MM.1S (cell line): Measurements from ENCODE around the gene NANOS1.

Source experiments
- DNase-seq: peaks from one replicate; pipeline ENCODE4 v3.0.0-alpha.2; 2015
- H2AFZ ChIP-seq: fragments of 300-600 bp; sonication (generic); 2 replicates; pipeline ENCODE4 v1.6.0; 2016; ENCODE audit warnings: antibody characterized with exemption, low read length
- H3F3A ChIP-seq: fragments of 300-600 bp; sonication (generic); 2 replicates; pipeline ENCODE4 v1.6.1; 2016; ENCODE audit warnings: mild to moderate bottlenecking, antibody characterized with exemption, low read length, moderate library complexity, mixed read lengths; ENCODE audit not compliant: insufficient read depth
- H3K27ac ChIP-seq: fragments of 300-600 bp; sonication (generic); 2 replicates; pipeline ENCODE4 v1.5.1; 2016; ENCODE audit warnings: mild to moderate bottlenecking, low read length
- H3K27me3 ChIP-seq: fragments of 300-600 bp; sonication (generic); replicated peaks from 2 replicates; pipeline ENCODE4 v1.6.0; 2016; ENCODE audit warnings: low read length; ENCODE audit not compliant: insufficient read depth
- H3K36me3 ChIP-seq: fragments of 300-600 bp; sonication (generic); replicated peaks from 2 replicates; pipeline ENCODE4 v1.6.1; 2016; ENCODE audit warnings: mild to moderate bottlenecking, low read length, mixed read lengths; ENCODE audit not compliant: insufficient read depth
- H3K4me1 ChIP-seq: fragments of 300-600 bp; sonication (generic); 2 replicates; pipeline ENCODE4 v1.6.1; 2016; ENCODE audit warnings: low read length, mixed read lengths
- H3K4me2 ChIP-seq: fragments of 300-600 bp; sonication (generic); 2 replicates; pipeline ENCODE4 v1.6.0; 2016; ENCODE audit warnings: low read depth, low read length
- H3K4me3 ChIP-seq: fragments of 300-600 bp; sonication (generic); 2 replicates; pipeline ENCODE4 v1.5.1; 2016; ENCODE audit warnings: low read length, mixed read lengths
- H3K79me2 ChIP-seq: fragments of 300-600 bp; sonication (generic); 2 replicates; pipeline ENCODE4 v1.6.1; 2016; ENCODE audit warnings: mixed run types, low read length, mixed read lengths
- H3K9ac ChIP-seq: fragments of 300-600 bp; sonication (generic); 2 replicates; pipeline ENCODE4 v1.6.1; 2016; ENCODE audit warnings: low read length, mixed read lengths
- H3K9me2 ChIP-seq: fragments of 300-600 bp; sonication (generic); replicated peaks from 2 replicates; pipeline ENCODE4 v1.6.1; 2016; ENCODE audit warnings: mild to moderate bottlenecking, low read length, mixed read lengths; ENCODE audit not compliant: insufficient read depth
- H3K9me3 ChIP-seq: fragments of 300-600 bp; sonication (generic); replicated peaks from 2 replicates; pipeline ENCODE4 v1.6.1; 2016; ENCODE audit warnings: mild to moderate bottlenecking, low read length, mixed read lengths; ENCODE audit not compliant: insufficient read depth
- H4K20me1 ChIP-seq: fragments of 300-600 bp; sonication (generic); 2 replicates; pipeline ENCODE4 v1.6.1; 2016; ENCODE audit warnings: mild to moderate bottlenecking, low read length, moderate library complexity, mixed read lengths; ENCODE audit not compliant: insufficient read depth
- CTCF ChIP-seq: fragments of 300-600 bp; sonication (generic); IDR thresholded peaks from 2 replicates; pipeline ENCODE4 v1.5.1; 2016; ENCODE audit warnings: antibody characterized with exemption, low read length, mixed read lengths
- EZH2 ChIP-seq: fragments of 300-600 bp; sonication (generic); optimal IDR thresholded peaks from 2 replicates; pipeline ENCODE3; 2017; ENCODE audit warnings: low read depth, mild to moderate bottlenecking, antibody characterized with exemption, low read length, mixed read lengths
- EZH2phosphoT487 ChIP-seq: fragments of 300-600 bp; sonication (generic); IDR thresholded peaks from 2 replicates; pipeline ENCODE4 v1.6.1; 2018; ENCODE audit warnings: antibody characterized with exemption, low read length

Gene NANOS1

DNA sequence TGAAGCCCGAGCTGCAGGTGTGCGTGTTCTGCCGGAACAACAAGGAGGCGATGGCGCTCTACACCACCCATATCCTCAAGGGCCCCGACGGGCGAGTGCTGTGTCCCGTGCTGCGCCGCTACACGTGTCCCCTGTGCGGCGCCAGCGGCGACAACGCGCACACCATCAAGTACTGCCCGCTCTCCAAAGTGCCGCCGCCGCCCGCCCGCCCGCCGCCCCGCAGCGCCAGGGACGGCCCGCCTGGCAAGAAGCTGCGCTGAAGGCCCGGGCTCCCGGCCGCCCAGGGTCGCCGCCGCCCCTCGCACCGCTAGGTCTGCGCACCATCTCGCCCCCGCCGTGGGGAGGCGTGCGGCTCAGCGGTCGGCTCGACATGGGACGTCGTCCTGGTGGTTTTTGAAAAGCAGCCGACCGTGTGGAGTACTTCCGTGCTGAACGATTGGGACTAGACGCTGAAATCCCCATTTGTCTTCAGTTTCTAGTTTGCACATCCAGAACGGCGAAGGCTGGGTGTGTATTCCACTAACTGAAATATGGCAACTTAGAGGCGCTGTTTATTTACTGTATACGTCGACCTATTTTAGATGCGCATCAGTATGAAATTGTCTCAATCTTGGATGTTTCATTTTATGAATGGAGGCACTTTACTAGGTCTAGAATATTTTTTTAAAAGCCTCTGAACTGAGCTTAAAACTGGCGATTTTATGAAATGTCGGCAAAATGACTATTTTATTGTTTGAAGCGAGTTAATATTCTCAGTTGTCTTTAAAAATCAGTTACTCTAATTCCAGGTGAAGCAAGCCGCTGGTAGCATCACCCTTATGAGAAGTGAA lies 1.1 kb downstream of the NANOS1 start:
- Histone ChIP-seq H3K36me3 (peaks cover 8% of the 10 kb centered on the region; the same call in 1 of the 2 replicates), H3K27me3 (no peaks in the 10 kb centered on the region), H4K20me1 (peaks cover 12% of the 10 kb centered on the region), H3K4me1 (peaks cover 20% of the 10 kb centered on the region), H3K9ac (peak overlapping the region; percentile 10; the same call in 1 of the 2 replicates), H3K27ac (peak overlapping the region; percentile 31; the same call in 1 of the 2 replicates), H3K9me3 (no peaks in the 10 kb centered on the region), H3K9me2 (no peaks in the 10 kb centered on the region), H3K4me2 (peak overlapping the region; percentile 70), H3K4me3 (peak overlapping the region; percentile 53), H3F3A (peaks cover 32% of the 10 kb centered on the region), H2AFZ (no peak overlapping the region), H3K79me2 (peaks cover 20% of the 10 kb centered on the region)
- DNase-seq: peak; percentile 82
- no peak for TF ChIP-seq EZH2

GRCh38 chr10:119031496-119032059 lies 2.1 kb downstream of the NANOS1 start:
- no peaks in the 10 kb centered on the region for H3K9me2 ChIP-seq
- H3K9ac ChIP-seq: no peak overlapping the region
- H3K4me1 ChIP-seq: peaks cover 20% of the 10 kb centered on the region
- H3F3A ChIP-seq: peaks cover 39% of the 10 kb centered on the region
- H3K27ac ChIP-seq: no peak overlapping the region; the same call in 1 of the 2 replicates
- peak overlapping the region; percentile 53 for H3K4me3 ChIP-seq
- no peaks in the 10 kb centered on the region for H3K9me3 ChIP-seq
- TF ChIP-seq EZH2 (no peak), EZH2phosphoT487 (no peak), CTCF (no peak)
- peak overlapping the region; percentile 70 for H3K4me2 ChIP-seq
- H2AFZ ChIP-seq: no peak overlapping the region
- peaks cover 16% of the 10 kb centered on the region; the same call in 1 of the 2 replicates for H3K36me3 ChIP-seq
- no peaks in the 10 kb centered on the region for H3K27me3 ChIP-seq
- H4K20me1 ChIP-seq: peaks cover 12% of the 10 kb centered on the region
- peaks cover 27% of the 10 kb centered on the region for H3K79me2 ChIP-seq
- DNase-seq: peak; percentile 12

- Histone ChIP-seq H3K9me3 (no peaks in the 10 kb centered on the region), H3K4me1 (no peaks in the 10 kb centered on the region), H3K9me2 (no peaks in the 10 kb centered on the region), H3K9ac (no peak overlapping the region), H3K4me2 (no peak overlapping the region), H4K20me1 (peaks cover 27% of the 10 kb centered on the region), H3K4me3 (no peak overlapping the region), H3K27ac (no peak overlapping the region), H3K79me2 (peaks cover 85% of the 10 kb centered on the region), H2AFZ (no peak overlapping the region), H3F3A (peaks cover 24% of the 10 kb centered on the region), H3K36me3 (peaks cover 40% of the 10 kb centered on the region), H3K27me3 (no peaks in the 10 kb centered on the region)
- DNase-seq: no peak
- TF ChIP-seq EZH2 (no peak), EZH2phosphoT487 (no peak), CTCF (no peak)
Measured at GRCh38 chr10:119039161-119039560, 9.6 kb downstream of the NANOS1 start.
